T-cell (primary cell): Measurements from ENCODE around the gene TSSK6. TPM values are rescaled to one million over a fixed set of nuclear protein-coding genes. Genes with fewer than 3 reads are reported as not detected.

Source experiments
- ATAC-seq, 4 experiments: fragments of 200-7000 bp in 3 of 4; fragments of 150-1000 bp in 1 of 4; cut with Tn5 transposase; replicated peaks in 1 of 4; 1 replicate in 3 of 4; 2 replicates in 1 of 4; pipeline ENCODE4 v1.10.0; 2021; ENCODE audit warnings: moderate library complexity in 3 of 4, mild to moderate bottlenecking in 2 of 4, moderate number of reproducible peaks in 1 of 4
- CTCF ChIA-PET, 2 donors: fragments of 300-600 bp; sonication (Branson Sonifier 250); formaldehyde crosslinking; loops; one replicate each; lab custom pipeline; 2022; ENCODE audit warnings: antibody characterized with exemption in 2 of 2; lab: Charles Lee
- POLR2A ChIA-PET, 2 donors: fragments of 300-600 bp; sonication (Branson Sonifier 250); formaldehyde crosslinking; loops; one replicate each; lab custom pipeline; 2022; ENCODE audit warnings: antibody characterized with exemption in 2 of 2; lab: Charles Lee
- DNase-seq, 35 experiments: peaks; one replicate each; pipeline versions ENCODE4 v3.0.0 to v3.0.0-alpha.2; 2013 to 2023
- H3K27ac ChIP-seq: one replicate; pipeline ENCODE4 v1.5.1; 2013; ENCODE audit warnings: low read length
- H3K27me3 ChIP-seq, 2 experiments: replicated peaks in 1 of 2; 1 replicate in 1 of 2; 2 replicates in 1 of 2; pipeline versions ENCODE4 v1.6.1 to v1.7.0; 2013; ENCODE audit warnings: low read length in 1 of 2, mixed read lengths in 1 of 2; ENCODE audit not compliant: control insufficient read depth in 2 of 2, insufficient read depth in 2 of 2; ENCODE audit errors: extremely low read depth in 1 of 2
- H3K36me3 ChIP-seq, 2 donors: 1 replicate in 1 of 2; 2 replicates in 1 of 2; pipeline versions ENCODE4 v1.6.1 to v1.7.0; 2013; ENCODE audit warnings: low read length in 1 of 2; ENCODE audit not compliant: control insufficient read depth in 2 of 2, insufficient read depth in 1 of 2; ENCODE audit errors: extremely low read depth in 1 of 2
- H3K4me1 ChIP-seq, 2 experiments: 1 replicate in 1 of 2; 2 replicates in 1 of 2; pipeline versions ENCODE4 v1.6.1 to v1.7.0; 2013; ENCODE audit warnings: low read length in 2 of 2, mixed read lengths in 1 of 2; ENCODE audit not compliant: insufficient read depth in 2 of 2, control insufficient read depth in 1 of 2; ENCODE audit errors: extremely low read depth in 1 of 2
- H3K4me3 ChIP-seq, 2 donors: 1 replicate in 1 of 2; 2 replicates in 1 of 2; pipeline versions ENCODE4 v1.5.1 to v1.7.0; 2013; ENCODE audit warnings: mild to moderate bottlenecking in 2 of 2, low read length in 1 of 2, moderate library complexity in 1 of 2; ENCODE audit not compliant: control insufficient read depth in 1 of 2; ENCODE audit errors: extremely low read depth in 1 of 2
- H3K9me3 ChIP-seq: 2 replicates; pipeline ENCODE4 v1.7.0; 2013
- H3K27ac Mint-ChIP-seq, 2 donors: one replicate each; pipeline ENCODE4 v1.8.0; 2020 to 2021; ENCODE audit warnings: mild to moderate bottlenecking in 2 of 2, mixed read lengths in 2 of 2
- H3K27me3 Mint-ChIP-seq, 2 donors: one replicate each; pipeline ENCODE4 v1.8.0; 2021 to 2022; ENCODE audit warnings: mixed read lengths in 2 of 2
- H3K36me3 Mint-ChIP-seq: one replicate; pipeline ENCODE4 v1.8.0; 2021; ENCODE audit warnings: mixed read lengths
- H3K4me1 Mint-ChIP-seq, 3 donors: one replicate each; pipeline ENCODE4 v1.8.0; 2020 to 2022; ENCODE audit warnings: mixed read lengths in 3 of 3, mild to moderate bottlenecking in 1 of 3
- H3K4me3 Mint-ChIP-seq, 3 donors: one replicate each; pipeline ENCODE4 v1.8.0; 2020 to 2022; ENCODE audit warnings: mild to moderate bottlenecking in 3 of 3, mixed read lengths in 3 of 3, moderate library complexity in 3 of 3
- H3K9me3 Mint-ChIP-seq, 3 donors: one replicate each; pipeline ENCODE4 v1.8.0; 2020 to 2022; ENCODE audit warnings: mixed read lengths in 3 of 3
- WGBS: methylation state at CpG from one replicate; pipeline ENCODE4 v1.1.5; 2013; ENCODE audit warnings: missing lambda C conversion rate; ENCODE audit not compliant: insufficient coverage; 5-methylcytosine and 5-hydroxymethylcytosine counted together
- total RNA-seq, 35 experiments: library from RNA in 6 of 35; stranded (reverse) in 6 of 35; fragments of 120-200 nt in 1 of 35; gene quantifications; one replicate each; pipeline versions ENCODE4 v1.2.1 to v1.2.4 and lab custom pipeline; 2013 to 2026

Gene TSSK6
- total RNA-seq, 5 donors from 2014 or later (not counting 1 experiment from before 2014, with no cell fraction given): 3.9 to 13.0 (median 11.0) TPM

DNA sequence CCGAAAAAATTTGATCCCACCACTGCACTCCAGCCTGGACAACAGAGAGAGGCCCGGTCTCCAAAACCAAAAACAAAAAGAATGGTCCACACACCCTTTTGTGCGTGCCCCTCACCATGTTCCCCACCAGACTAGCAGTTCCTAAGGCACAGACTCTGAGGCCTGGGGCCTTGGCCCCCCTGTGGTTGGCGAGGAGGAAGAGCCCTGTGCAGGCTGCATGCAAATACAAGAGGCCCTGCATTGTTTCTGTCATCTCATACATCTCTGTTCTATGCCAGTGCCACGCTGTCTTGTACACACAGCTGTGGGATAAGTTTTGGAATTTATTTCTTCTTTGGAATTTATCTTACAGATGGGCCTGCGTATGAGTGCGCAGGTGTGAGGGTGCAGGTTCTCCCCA, 8.7 kb upstream of the TSSK6 start:
- ATAC-seq: no peak
- no peak overlapping the region for H3K27ac ChIP-seq
- H3K27ac Mint-ChIP-seq: no peak overlapping the region
- H3K4me1 ChIP-seq: peaks cover 0 to 19% of the 10 kb centered on the region in 2 experiments
- H3K36me3 ChIP-seq: peaks cover 22 to 53% of the 10 kb centered on the region in 2 donors
- no peaks in the 10 kb centered on the region for H3K27me3 Mint-ChIP-seq
- no peaks in the 10 kb centered on the region for H3K9me3 Mint-ChIP-seq
- H3K27me3 ChIP-seq: no peaks in the 10 kb centered on the region
- no peaks in the 10 kb centered on the region for H3K9me3 ChIP-seq
- no peak for DNase-seq
- H3K36me3 Mint-ChIP-seq: peaks cover 14% of the 10 kb centered on the region
- H3K4me3 ChIP-seq: no peak overlapping the region
- H3K4me1 Mint-ChIP-seq: peaks cover 25 to 28% (median 26%) of the 10 kb centered on the region in 3 donors
- no peak overlapping the region for H3K4me3 Mint-ChIP-seq
- ChIA-PET POLR2A (no interaction called here), CTCF (interaction anchor here in 1 of 2 donors (0.6 kb wide), 1 partner anchor 165 kb away, joined by 3 read pairs; no protein-coding TSS in a partner anchor)
- 92% methylated on average over 5 of the region's 7 CpGs for WGBS

DNA sequence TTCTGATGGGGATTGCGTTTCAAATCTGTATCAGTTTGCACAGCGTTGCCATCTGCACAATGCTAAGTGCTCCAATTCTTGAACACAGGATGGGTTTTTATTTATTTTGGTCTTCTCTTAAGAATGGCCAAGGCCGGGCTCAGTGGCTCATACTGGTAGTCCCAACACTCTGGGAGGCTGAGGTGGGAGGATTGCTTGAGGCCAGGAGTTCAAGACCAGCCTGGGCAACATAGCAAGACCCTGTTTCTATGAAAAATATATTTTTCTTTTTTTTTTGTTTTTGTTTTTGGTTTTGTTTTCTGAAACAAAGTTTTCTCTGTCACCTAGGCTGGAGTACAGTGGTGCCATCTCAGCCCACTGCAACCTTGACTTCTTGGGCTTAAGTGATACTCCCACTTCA, 7.8 kb upstream of the TSSK6 start:
- Mint-ChIP-seq H3K4me3 (no peak overlapping the region), H3K4me1 (peaks cover 26 to 31% (median 26%) of the 10 kb centered on the region in 3 donors), H3K27me3 (no peaks in the 10 kb centered on the region), H3K9me3 (no peaks in the 10 kb centered on the region), H3K27ac (no peak overlapping the region), H3K36me3 (peaks cover 15% of the 10 kb centered on the region)
- Histone ChIP-seq H3K27ac (no peak overlapping the region), H3K36me3 (peaks cover 21 to 48% of the 10 kb centered on the region in 2 donors), H3K4me3 (no peak overlapping the region), H3K4me1 (peaks cover 0 to 24% of the 10 kb centered on the region in 2 experiments), H3K9me3 (no peaks in the 10 kb centered on the region), H3K27me3 (no peaks in the 10 kb centered on the region)
- CTCF ChIA-PET: no interaction called here
- POLR2A ChIA-PET: no interaction called here
- whole genome bisulfite sequencing: 100% methylated on average over 2 of the region's 3 CpGs
- ATAC-seq (no peak), DNase-seq (no peak)

- CTCF ChIA-PET: no interaction called here
- no peak for ATAC-seq
- Histone ChIP-seq H3K36me3 (peaks cover 13 to 26% of the 10 kb centered on the region in 2 donors), H3K4me1 (peaks cover 4 to 44% of the 10 kb centered on the region in 2 experiments), H3K4me3 (no peak overlapping the region), H3K27me3 (no peaks in the 10 kb centered on the region), H3K9me3 (no peaks in the 10 kb centered on the region), H3K27ac (no peak overlapping the region)
- H3K27ac Mint-ChIP-seq: no peak overlapping the region
- 40% methylated on average over 1 of the region's 6 CpGs for WGBS
- H3K4me1 Mint-ChIP-seq: peaks cover 35 to 50% (median 39%) of the 10 kb centered on the region in 3 donors
- no peaks in the 10 kb centered on the region for H3K27me3 Mint-ChIP-seq
- no peak overlapping the region for H3K4me3 Mint-ChIP-seq
- H3K36me3 Mint-ChIP-seq: peaks cover 15% of the 10 kb centered on the region
- no peak for DNase-seq
- no peaks in the 10 kb centered on the region for H3K9me3 Mint-ChIP-seq
- POLR2A ChIA-PET: no interaction called here
These were observed 5.6 kb upstream of the TSSK6 start for GRCh38 chr19:19520989-19521388.

GRCh38 chr19:19517235-19517619, 1.9 kb upstream of the TSSK6 start:
- no peak for ATAC-seq
- no peak overlapping the region for H3K4me3 ChIP-seq
- peak overlapping the region in 1 of 2 donors; percentile 52 for H3K27ac Mint-ChIP-seq
- ChIA-PET POLR2A (interaction anchor here in 1 of 2 donors (0.6 kb wide), 1 partner anchor 349 kb away, joined by 3 read pairs; no protein-coding TSS in a partner anchor), CTCF (interaction anchor here in 1 of 2 donors (1.5 kb wide), 1 partner anchor 15 kb away, joined by 6 read pairs; no protein-coding TSS in a partner anchor)
- 93% methylated on average over 3 of the region's 10 CpGs for WGBS
- peaks cover 29 to 50% (median 37%) of the 10 kb centered on the region in 3 donors for H3K4me1 Mint-ChIP-seq
- no peaks in the 10 kb centered on the region for H3K9me3 Mint-ChIP-seq
- H3K27me3 Mint-ChIP-seq: no peaks in the 10 kb centered on the region
- peaks cover 8 to 15% of the 10 kb centered on the region in 2 donors for H3K36me3 ChIP-seq
- H3K4me3 Mint-ChIP-seq: peak overlapping the region; percentile 90 to 96 (median 94)
- H3K27me3 ChIP-seq: no peaks in the 10 kb centered on the region
- H3K36me3 Mint-ChIP-seq: peaks cover 15% of the 10 kb centered on the region
- DNase-seq: no peak
- no peak overlapping the region for H3K27ac ChIP-seq
- H3K9me3 ChIP-seq: no peaks in the 10 kb centered on the region
- peaks cover 4 to 57% of the 10 kb centered on the region in 2 experiments for H3K4me1 ChIP-seq

DNA sequence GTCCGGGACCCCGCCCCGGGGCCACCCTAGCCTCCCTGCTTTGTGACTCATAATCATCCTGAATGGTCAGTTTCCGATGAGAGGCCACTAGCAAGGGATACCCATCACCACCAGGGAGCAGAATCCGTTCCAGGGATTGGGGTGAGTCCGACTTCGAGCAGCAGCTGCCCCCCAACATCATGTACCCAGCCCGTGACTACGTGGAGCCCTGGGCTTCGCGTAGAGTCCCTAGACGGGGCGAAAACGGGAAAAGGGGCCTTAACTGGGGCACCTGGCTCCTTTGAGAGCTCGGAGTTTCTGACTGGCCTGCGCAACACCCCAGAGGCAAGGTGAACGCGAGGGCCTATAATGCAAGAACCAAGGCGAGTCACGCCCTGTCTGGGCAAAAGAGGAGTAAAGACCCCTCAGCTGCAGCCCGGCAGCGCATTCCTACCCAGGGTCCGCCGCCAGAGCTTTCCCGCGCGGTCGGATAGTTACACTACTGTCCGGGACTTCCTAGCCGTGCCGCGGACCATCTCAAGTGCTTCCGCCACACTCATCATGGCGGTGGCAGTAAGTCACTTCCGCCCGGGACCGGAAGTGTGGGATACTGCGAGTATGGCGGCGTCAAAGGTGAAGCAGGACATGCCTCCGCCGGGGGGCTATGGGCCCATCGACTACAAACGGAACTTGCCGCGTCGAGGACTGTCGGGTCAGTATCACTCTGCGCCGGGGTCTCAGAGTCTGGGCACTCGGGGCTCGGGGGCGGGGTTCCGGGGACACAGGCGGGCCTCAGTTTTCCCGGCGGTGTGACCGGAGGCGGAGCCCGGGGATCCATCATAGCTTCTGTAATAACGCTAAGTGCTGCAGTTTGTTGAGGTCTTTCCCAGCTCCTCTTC, 533 bp upstream of the TSSK6 start, which contains the start of gene NDUFA13:
TSS of gene NDUFA13 (plus strand) at position 584 of the 878 bp plus-strand sequence. CDS start at position 598, 14 bp downstream.
- Mint-ChIP-seq H3K27me3 (no peaks in the 10 kb centered on the region), H3K9me3 (no peaks in the 10 kb centered on the region), H3K36me3 (peaks cover 12% of the 10 kb centered on the region), H3K4me1 (peaks cover 26 to 47% (median 35%) of the 10 kb centered on the region in 3 donors), H3K27ac (peak within 1 kb of the TSS; percentile 93 to 94), H3K4me3 (peak within 1 kb of the TSS; percentile 90 to 96 (median 94))
- ChIA-PET POLR2A (interaction anchor here in 1 of 2 donors (0.5 kb wide), 1 partner anchor 342 kb away, joined by 3 read pairs; no protein-coding TSS in a partner anchor), CTCF (interaction anchor here in 1 of 2 donors (1.1 to 1.5 kb wide), 2 partner anchors 17 to 25 kb away, joined by 3 to 6 read pairs; no protein-coding TSS in a partner anchor)
- H3K27ac ChIP-seq: peak within 1 kb of the TSS; percentile 76
- H3K9me3 ChIP-seq: no peaks in the 10 kb centered on the region
- WGBS: 3% methylated on average over 51 of the region's 61 CpGs
- ATAC-seq (peak; percentile 88 to 92 (median 90)), DNase-seq (peak; percentile 75 to 98 (median 88))
- H3K36me3 ChIP-seq: peaks cover 6 to 15% of the 10 kb centered on the region in 2 donors
- H3K27me3 ChIP-seq: no peaks in the 10 kb centered on the region
- H3K4me3 ChIP-seq: peak within 1 kb of the TSS; percentile 75 to 89
- H3K4me1 ChIP-seq: peaks cover 4 to 55% of the 10 kb centered on the region in 2 experiments

DNA sequence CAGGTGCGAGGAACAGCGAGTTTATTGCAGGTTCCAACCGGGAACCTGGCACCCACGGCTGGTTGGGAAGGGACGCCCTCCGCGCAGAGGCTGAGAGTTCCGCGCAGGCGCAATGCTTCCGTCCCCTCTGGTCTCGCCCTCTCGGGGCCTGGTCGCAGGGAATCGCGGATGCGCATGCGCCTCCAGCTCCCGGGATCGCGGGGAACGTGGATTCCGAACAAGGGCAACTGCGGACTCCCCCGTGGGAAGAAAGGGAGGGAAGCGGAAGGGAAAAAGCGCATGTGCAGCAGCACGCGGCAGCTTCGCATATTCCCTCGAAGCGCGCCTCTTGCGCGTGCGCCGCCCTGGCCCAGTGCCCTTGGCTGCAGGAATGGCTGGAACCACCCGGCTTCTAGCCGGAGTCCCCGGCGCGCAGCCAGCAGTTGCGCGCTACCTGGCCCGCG, 1.1 kb downstream of the TSSK6 start:
- peak overlapping the region; percentile 56 to 90 (median 60) for H3K4me3 Mint-ChIP-seq

More for the DNA sequence above, 1.1 kb downstream of the TSSK6 start:
- Histone ChIP-seq H3K4me3 (peak overlapping the region in 1 of 2 donors; percentile 6), H3K27ac (no peak overlapping the region), H3K4me1 (peaks cover 4 to 48% of the 10 kb centered on the region in 2 experiments), H3K36me3 (peaks cover 2% of the 10 kb centered on the region in 2 donors), H3K27me3 (no peaks in the 10 kb centered on the region), H3K9me3 (no peaks in the 10 kb centered on the region)
- ATAC-seq (no peak), DNase-seq (no peak)
- WGBS: 58% methylated on average over 45 of the region's 46 CpGs
- H3K4me1 Mint-ChIP-seq: peaks cover 12 to 33% (median 21%) of the 10 kb centered on the region in 3 donors
- H3K27ac Mint-ChIP-seq: peak overlapping the region in 1 of 2 donors; percentile 71
- POLR2A ChIA-PET: no interaction called here
- no peaks in the 10 kb centered on the region for H3K27me3 Mint-ChIP-seq
- CTCF ChIA-PET: no interaction called here
- no peaks in the 10 kb centered on the region for H3K9me3 Mint-ChIP-seq
- H3K36me3 Mint-ChIP-seq: peaks cover 2% of the 10 kb centered on the region
